B cell (primary cell): ENCODE data around the gene INSR. TPM values are rescaled to one million over a fixed set of nuclear protein-coding genes. Genes with fewer than 3 reads are reported as not detected.
"Not testable (repeated sequence)": the region's sequence is repeated elsewhere in the genome, so short reads cannot be mapped to it uniquely, and the experiment has no call there.

Source experiments
- ATAC-seq: fragments of 200-7000 bp; cut with Tn5 transposase; one replicate; pipeline ENCODE4 v1.10.0; 2021; ENCODE audit warnings: low read depth, mild to moderate bottlenecking, moderate number of reproducible peaks, moderate library complexity
- CTCF ChIA-PET: fragments of 350-600 bp; sonication (Branson Sonifier 250); formaldehyde crosslinking; loops from one replicate; lab custom pipeline; 2021; ENCODE audit warnings: antibody characterized with exemption, inconsistent platforms; lab: Charles Lee
- POLR2A ChIA-PET: fragments of 350-600 bp; sonication (Branson Sonifier 250); formaldehyde crosslinking; loops from one replicate; lab custom pipeline; 2021; ENCODE audit warnings: antibody characterized with exemption; lab: Charles Lee
- DNase-seq: peaks from one replicate; pipeline ENCODE4 v3.0.0; 2013
- H2AFZ ChIP-seq: 2 replicates; pipeline ENCODE4 v1.6.1; 2012; ENCODE audit warnings: mild to moderate bottlenecking, low read depth, low read length; ENCODE audit not compliant: insufficient read depth, poor library complexity, severe bottlenecking
- H3K27ac ChIP-seq, 2 donors: 1 replicate in 1 of 2; 2 replicates in 1 of 2; pipeline ENCODE4 v1.5.1; 2012 to 2013; ENCODE audit warnings: low read length in 2 of 2, mild to moderate bottlenecking in 2 of 2, moderate library complexity in 1 of 2
- H3K27me3 ChIP-seq, 4 experiments: fragments of 200-600 bp in 1 of 4; sonication (generic) in 1 of 4; replicated peaks in 1 of 4; 1 replicate in 2 of 4; 2 replicates in 2 of 4; pipeline versions ENCODE4 v1.6.1 to v1.7.0; 2013 to 2016; ENCODE audit warnings: low read length in 3 of 4, mild to moderate bottlenecking in 2 of 4, mixed read lengths in 1 of 4, moderate library complexity in 1 of 4; ENCODE audit not compliant: insufficient read depth in 4 of 4, control insufficient read depth in 3 of 4; ENCODE audit errors: control extremely low read depth in 1 of 4
- H3K36me3 ChIP-seq, 2 experiments: replicated peaks in 1 of 2; 1 replicate in 1 of 2; 2 replicates in 1 of 2; pipeline versions ENCODE4 v1.6.1 to v1.7.1; 2013; ENCODE audit warnings: low read length in 1 of 2; ENCODE audit not compliant: insufficient read depth in 2 of 2, control insufficient read depth in 1 of 2; ENCODE audit errors: control extremely low read depth in 1 of 2, extremely low read depth in 1 of 2
- H3K4me1 ChIP-seq, 2 donors: fragments of 200-600 bp in 1 of 2; sonication (generic) in 1 of 2; 1 replicate in 1 of 2; 2 replicates in 1 of 2; pipeline versions ENCODE4 v1.5.1 to v1.6.1; 2013 to 2017; ENCODE audit warnings: low read length in 2 of 2; ENCODE audit not compliant: control insufficient read depth in 2 of 2, insufficient read depth in 2 of 2
- H3K4me2 ChIP-seq: replicated peaks from 2 replicates; pipeline ENCODE3; 2012; ENCODE audit warnings: mild to moderate bottlenecking, low read depth, low read length; ENCODE audit not compliant: poor library complexity, severe bottlenecking
- H3K4me3 ChIP-seq, 5 experiments: fragments of 200-600 bp in 1 of 5; sonication (generic) in 1 of 5; 1 replicate in 3 of 5; 2 replicates in 2 of 5; pipeline versions ENCODE4 v1.5.1 to v1.7.0; 2011 to 2016; ENCODE audit warnings: low read length in 4 of 5, mild to moderate bottlenecking in 4 of 5, low read depth in 2 of 5, control low read depth in 1 of 5, moderate library complexity in 1 of 5; ENCODE audit not compliant: insufficient read depth in 1 of 5; ENCODE audit errors: control extremely low read depth in 1 of 5, extremely low read depth in 1 of 5
- H3K79me2 ChIP-seq: fragments of 200-600 bp; sonication (generic); one replicate; pipeline ENCODE4 v1.6.0; 2016; ENCODE audit warnings: low read length; ENCODE audit not compliant: control insufficient read depth, insufficient read depth
- H3K9ac ChIP-seq: fragments of 200-600 bp; sonication (generic); 2 replicates; pipeline ENCODE4 v1.6.1; 2017; ENCODE audit warnings: mild to moderate bottlenecking, low read length, moderate library complexity
- H3K9me3 ChIP-seq, 3 donors: one replicate each; pipeline versions ENCODE4 v1.6.1 to v1.7.1; 2013; ENCODE audit warnings: low read length in 2 of 3; ENCODE audit not compliant: control insufficient read depth in 2 of 3, insufficient read depth in 1 of 3; ENCODE audit errors: control extremely low read depth in 1 of 3
- H4K20me1 ChIP-seq: 2 replicates; pipeline ENCODE4 v1.6.0; 2012; ENCODE audit warnings: mild to moderate bottlenecking, low read length; ENCODE audit not compliant: insufficient read depth, control insufficient read depth, poor library complexity, severe bottlenecking
- H3K27ac Mint-ChIP-seq: one replicate; pipeline ENCODE4 v1.8.0; 2021; ENCODE audit warnings: mixed read lengths
- H3K27me3 Mint-ChIP-seq: one replicate; pipeline ENCODE4 v1.8.0; 2021; ENCODE audit warnings: mixed read lengths
- H3K4me1 Mint-ChIP-seq: one replicate; pipeline ENCODE4 v1.8.0; 2021; ENCODE audit warnings: mixed read lengths
- H3K4me3 Mint-ChIP-seq: one replicate; pipeline ENCODE4 v1.8.0; 2021; ENCODE audit warnings: mixed read lengths
- H3K9me3 Mint-ChIP-seq: one replicate; pipeline ENCODE4 v1.8.0; 2022; ENCODE audit warnings: mixed read lengths; ENCODE audit not compliant: insufficient read depth
- EZH2 ChIP-seq: IDR thresholded peaks from 2 replicates; pipeline ENCODE4 v1.6.1; 2012; ENCODE audit warnings: borderline replicate concordance, low read depth, mild to moderate bottlenecking, moderate library complexity, low read length; ENCODE audit not compliant: insufficient read depth, poor library complexity, severe bottlenecking
- WGBS: methylation state at CpG from one replicate; pipeline ENCODE4 v1.1.5; 2013; ENCODE audit warnings: missing lambda C conversion rate; ENCODE audit not compliant: insufficient coverage; 5-methylcytosine and 5-hydroxymethylcytosine counted together
- intact Hi-C: fragments of 100-400 bp; cut with micrococcal nuclease; formaldehyde crosslinking; loops from one replicate; pipeline ENCODE4 v1.10.0; 2022
- polyA plus RNA-seq: library from polyadenylated mRNA; depleted of rRNA; stranded (reverse); fragments of >200 nt; gene quantifications from 2 replicates; pipeline ENCODE4 v1.2.3, GENCODE V29; 2012
- total RNA-seq, 2 donors: library from RNA; stranded (reverse); fragments of 120-200 nt in 1 of 2; gene quantifications; 1 replicate in 1 of 2; 2 replicates in 1 of 2; pipeline versions ENCODE4 v1.2.3 to v1.2.4, GENCODE V29; 2013 to 2022
- TF ChIP-seq, protein P1 (sequence below): fragments of 200-600 bp; IDR thresholded peaks from one replicate; pipeline ENCODE4 v1.8.0; 2022; ENCODE audit warnings: antibody characterized with exemption, mild to moderate bottlenecking

Gene INSR
- total and polyA plus RNA-seq, 2 donors (not counting 1 experiment from before 2014, with no cell fraction given): 1.4 to 6.3 TPM

DNA sequence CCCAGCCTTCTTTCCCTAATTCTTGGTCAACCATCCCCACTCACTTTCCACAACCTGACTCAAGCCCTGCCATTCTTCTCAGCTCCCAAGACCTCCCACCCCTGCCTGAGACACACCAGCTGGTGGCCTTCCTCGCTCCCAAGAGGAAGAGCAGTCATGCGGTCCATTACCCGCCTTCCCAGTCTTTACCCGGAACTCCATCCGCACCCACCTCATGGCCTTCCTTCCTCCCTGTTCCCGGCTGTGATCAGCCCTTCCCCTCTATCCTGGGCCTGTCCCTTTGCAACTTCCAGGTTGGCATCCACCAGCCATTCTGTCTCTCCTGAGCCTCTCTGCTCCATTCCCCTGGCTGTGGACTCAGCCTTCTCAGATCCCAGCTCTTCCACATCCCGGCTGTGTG, 18.6 kb upstream of the INSR start:
- Mint-ChIP-seq H3K27ac (no peak overlapping the region), H3K4me3 (no peak overlapping the region), H3K9me3 (peaks cover 2% of the 10 kb centered on the region), H3K4me1 (no peaks in the 10 kb centered on the region), H3K27me3 (no peaks in the 10 kb centered on the region)
- Histone ChIP-seq H3K27me3 (no peaks in the 10 kb centered on the region), H3K27ac (no peak overlapping the region), H3K4me1 (no peaks in the 10 kb centered on the region), H3K9me3 (peaks cover 0 to 3% (median 0%) of the 10 kb centered on the region in 3 donors), H3K4me3 (no peak overlapping the region), H3K9ac (no peak overlapping the region), H2AFZ (no peak overlapping the region), H3K36me3 (no peaks in the 10 kb centered on the region), H3K4me2 (no peak overlapping the region), H3K79me2 (no peaks in the 10 kb centered on the region), H4K20me1 (no peaks in the 10 kb centered on the region)
- ChIA-PET CTCF (no interaction called here), POLR2A (interaction anchor here (0.6 kb wide), 1 partner anchor 168 kb away, joined by 4 read pairs; no protein-coding TSS in a partner anchor)
- ATAC-seq (no peak), DNase-seq (no peak)
- intact Hi-C loops: no loop called here
- WGBS: 91% methylated on average over 6 of the region's 7 CpGs
- no peak for TF ChIP-seq EZH2
- TF ChIP-seq, protein P1, sequence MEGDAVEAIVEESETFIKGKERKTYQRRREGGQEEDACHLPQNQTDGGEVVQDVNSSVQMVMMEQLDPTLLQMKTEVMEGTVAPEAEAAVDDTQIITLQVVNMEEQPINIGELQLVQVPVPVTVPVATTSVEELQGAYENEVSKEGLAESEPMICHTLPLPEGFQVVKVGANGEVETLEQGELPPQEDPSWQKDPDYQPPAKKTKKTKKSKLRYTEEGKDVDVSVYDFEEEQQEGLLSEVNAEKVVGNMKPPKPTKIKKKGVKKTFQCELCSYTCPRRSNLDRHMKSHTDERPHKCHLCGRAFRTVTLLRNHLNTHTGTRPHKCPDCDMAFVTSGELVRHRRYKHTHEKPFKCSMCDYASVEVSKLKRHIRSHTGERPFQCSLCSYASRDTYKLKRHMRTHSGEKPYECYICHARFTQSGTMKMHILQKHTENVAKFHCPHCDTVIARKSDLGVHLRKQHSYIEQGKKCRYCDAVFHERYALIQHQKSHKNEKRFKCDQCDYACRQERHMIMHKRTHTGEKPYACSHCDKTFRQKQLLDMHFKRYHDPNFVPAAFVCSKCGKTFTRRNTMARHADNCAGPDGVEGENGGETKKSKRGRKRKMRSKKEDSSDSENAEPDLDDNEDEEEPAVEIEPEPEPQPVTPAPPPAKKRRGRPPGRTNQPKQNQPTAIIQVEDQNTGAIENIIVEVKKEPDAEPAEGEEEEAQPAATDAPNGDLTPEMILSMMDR: no peak

DNA sequence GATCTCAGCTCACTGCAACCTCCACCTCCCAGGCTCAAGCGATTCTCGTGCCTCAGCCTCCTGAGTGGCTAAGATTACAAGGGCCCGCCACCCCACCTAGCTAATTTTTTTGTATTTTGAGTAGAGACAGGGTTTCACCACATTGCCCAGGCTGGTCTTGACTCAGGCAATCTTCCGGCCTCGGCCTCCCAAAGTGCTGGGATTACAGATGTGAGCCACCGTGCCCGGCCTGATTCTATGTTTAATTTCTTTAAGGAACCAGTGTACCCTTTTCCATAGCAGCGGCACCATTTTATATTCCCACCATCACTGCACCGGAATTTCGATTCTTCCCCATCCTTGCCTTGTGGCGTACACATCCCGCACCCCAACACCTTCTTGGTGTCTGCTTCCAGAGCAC, 17.7 kb upstream of the INSR start:
- Mint-ChIP-seq H3K4me3 (no peak overlapping the region), H3K27me3 (no peaks in the 10 kb centered on the region), H3K9me3 (peaks cover 2% of the 10 kb centered on the region), H3K27ac (no peak overlapping the region), H3K4me1 (no peaks in the 10 kb centered on the region)
- no peaks in the 10 kb centered on the region for H3K9me3 ChIP-seq
- DNase-seq (no peak), ATAC-seq (no peak)
- H3K4me2 ChIP-seq: no peak overlapping the region
- intact Hi-C loops: no loop called here
- H3K27me3 ChIP-seq: no peaks in the 10 kb centered on the region
- H3K9ac ChIP-seq: no peak overlapping the region
- no peak overlapping the region for H2AFZ ChIP-seq
- CTCF ChIA-PET: no interaction called here
- H3K4me1 ChIP-seq: no peaks in the 10 kb centered on the region
- WGBS: 98% methylated on average over 9 of the region's 12 CpGs
- POLR2A ChIA-PET: interaction anchor here (0.6 kb wide), 1 partner anchor 168 kb away, joined by 4 read pairs; no protein-coding TSS in a partner anchor
- no peak overlapping the region for H3K4me3 ChIP-seq
- no peak for TF ChIP-seq EZH2
- TF ChIP-seq, protein P1: no peak
- H4K20me1 ChIP-seq: no peaks in the 10 kb centered on the region
- H3K79me2 ChIP-seq: no peaks in the 10 kb centered on the region
- no peak overlapping the region for H3K27ac ChIP-seq
- no peaks in the 10 kb centered on the region for H3K36me3 ChIP-seq

- H3K9me3 Mint-ChIP-seq, H3K4me1 ChIP-seq, H3K79me2 ChIP-seq, H3K27ac ChIP-seq, H2AFZ ChIP-seq, H3K4me2 ChIP-seq, H3K4me1 Mint-ChIP-seq, ATAC-seq, H3K9me3 ChIP-seq, H4K20me1 ChIP-seq, H3K27me3 ChIP-seq, H3K27ac Mint-ChIP-seq, POLR2A ChIA-PET, intact Hi-C loops, H3K27me3 Mint-ChIP-seq, DNase-seq, H3K4me3 Mint-ChIP-seq, H3K4me3 ChIP-seq, H3K36me3 ChIP-seq, H3K9ac ChIP-seq: not testable (repeated sequence)
- CTCF ChIA-PET: interaction anchor here (0.9 to 1.1 kb wide), 2 partner anchors 18 to 40 kb away, joined by 3 read pairs; partner anchors contain the start of gene ARHGEF18
- WGBS: 97% methylated on average over 7 of the region's 9 CpGs
Observed at GRCh38 chr19:7308327-7308726, 14.1 kb upstream of the INSR start.
